HepG2 (cell line): ENCODE measurements around the gene IL17C. TPM values are rescaled to one million over a fixed set of nuclear protein-coding genes. Genes with fewer than 3 reads are reported as not detected.

Experiments used
- AGO2 ChIP-seq: fragments of 200-400 bp; formaldehyde crosslinking; optimal IDR thresholded peaks from 2 replicates; pipeline ENCODE3; 2017; ENCODE audit warnings: mild to moderate bottlenecking, low read depth, low read length, moderate library complexity
- CCAR2 ChIP-seq: fragments of 200-400 bp; formaldehyde crosslinking; optimal IDR thresholded peaks from 2 replicates; pipeline ENCODE3; 2018; ENCODE audit warnings: low read depth, mild to moderate bottlenecking, low read length, moderate library complexity
- DNMT3B ChIP-seq: conservative IDR thresholded peaks from 2 replicates; pipeline ENCODE4 v1.6.1; 2016; ENCODE audit warnings: missing biosample characterization, control low read depth
- FOXP1 ChIP-seq, 2 experiments: fragments of 450-650 bp in 1 of 2; IDR thresholded peaks; 2 replicates each; pipeline ENCODE4 v1.6.1; 2017 to 2018; ENCODE audit warnings: antibody characterized with exemption in 1 of 2
- GABPA ChIP-seq, 2 experiments: IDR thresholded peaks; 2 replicates each; pipeline ENCODE4 v1.6.1; 2011 to 2016; ENCODE audit warnings: low read depth in 2 of 2, low read length in 1 of 2, missing biosample characterization in 1 of 2, missing genetic modification characterization in 1 of 2
- GATAD2A ChIP-seq: IDR thresholded peaks from 2 replicates; pipeline ENCODE4 v1.6.1; 2016
- HMGXB4 ChIP-seq, 2 experiments: sonication (generic) in 1 of 2; formaldehyde crosslinking in 1 of 2; IDR thresholded peaks; 2 replicates each; pipeline versions ENCODE4 v1.4.0 to v1.6.1; 2018 to 2020; ENCODE audit warnings: missing genetic modification reagents in 2 of 2, borderline replicate concordance in 1 of 2, low read depth in 1 of 2, mild to moderate bottlenecking in 1 of 2, missing biosample characterization in 1 of 2
- KDM3A ChIP-seq: IDR thresholded peaks from 2 replicates; pipeline ENCODE4 v1.6.1; 2018; ENCODE audit warnings: low read depth, missing compliant biosample characterization
- MED1 ChIP-seq: sonication (generic); formaldehyde crosslinking; IDR thresholded peaks from 2 replicates; pipeline ENCODE4 v1.4.0; 2020; ENCODE audit warnings: missing genetic modification reagents
- MLLT10 ChIP-seq: sonication (generic); formaldehyde crosslinking; IDR thresholded peaks from 2 replicates; pipeline ENCODE4 v1.4.0; 2020; ENCODE audit warnings: missing genetic modification reagents
- MXI1 ChIP-seq: IDR thresholded peaks from 3 replicates; pipeline ENCODE4 v1.6.1; 2012; ENCODE audit warnings: low read depth, low read length, inconsistent platforms, borderline replicate concordance
- POGZ ChIP-seq: sonication (generic); formaldehyde crosslinking; IDR thresholded peaks from 2 replicates; pipeline ENCODE4 v1.4.0; 2020; ENCODE audit warnings: mild to moderate bottlenecking, missing genetic modification reagents
- RNF2 ChIP-seq: fragments of 450-650 bp; conservative IDR thresholded peaks from 2 replicates; pipeline ENCODE4 v1.6.1; 2016; ENCODE audit warnings: low read depth
- SETDB1 ChIP-seq: sonication (generic); formaldehyde crosslinking; IDR thresholded peaks from 2 replicates; pipeline ENCODE4 v1.5.1; 2020; ENCODE audit warnings: missing genetic modification reagents, mild to moderate bottlenecking, borderline replicate concordance
- TBX2 ChIP-seq: sonication (generic); formaldehyde crosslinking; IDR thresholded peaks from 2 replicates; pipeline ENCODE4 v1.5.0; 2020; ENCODE audit warnings: missing genetic modification reagents, mild to moderate bottlenecking, borderline replicate concordance
- ZBTB8A ChIP-seq: sonication (generic); formaldehyde crosslinking; IDR thresholded peaks from 2 replicates; pipeline ENCODE4 v1.4.0; 2020; ENCODE audit warnings: mild to moderate bottlenecking, low read depth, missing genetic modification reagents, borderline replicate concordance
- ZC3H13 ChIP-seq: sonication (generic); formaldehyde crosslinking; IDR thresholded peaks from 2 replicates; pipeline ENCODE4 v1.8.1; 2023; ENCODE audit warnings: mild to moderate bottlenecking, missing genetic modification reagents, moderate library complexity
- ZFP90 ChIP-seq: sonication (generic); formaldehyde crosslinking; IDR thresholded peaks from 2 replicates; pipeline ENCODE4 v1.8.0; 2022; ENCODE audit warnings: missing genetic modification reagents, mild to moderate bottlenecking, inconsistent platforms, borderline replicate concordance
- ZKSCAN5 ChIP-seq: sonication (generic); formaldehyde crosslinking; IDR thresholded peaks from 2 replicates; pipeline ENCODE4 v1.5.1; 2020; ENCODE audit warnings: mild to moderate bottlenecking, missing genetic modification reagents
- ZNF230 ChIP-seq: sonication (generic); formaldehyde crosslinking; IDR thresholded peaks from 2 replicates; pipeline ENCODE4 v1.4.0; 2020; ENCODE audit warnings: mild to moderate bottlenecking, missing genetic modification reagents
- ZNF34 ChIP-seq: sonication (generic); formaldehyde crosslinking; IDR thresholded peaks from 2 replicates; pipeline ENCODE4 v1.4.0; 2020; ENCODE audit warnings: mild to moderate bottlenecking, missing genetic modification reagents, borderline replicate concordance
- ZNF441 ChIP-seq: sonication (generic); formaldehyde crosslinking; IDR thresholded peaks from 2 replicates; pipeline ENCODE4 v1.7.0; 2021; ENCODE audit warnings: missing genetic modification reagents, borderline replicate concordance
- ZNF543 ChIP-seq: sonication (generic); formaldehyde crosslinking; IDR thresholded peaks from 2 replicates; pipeline ENCODE4 v1.4.0; 2020; ENCODE audit warnings: mild to moderate bottlenecking, missing genetic modification reagents
- ZNF556 ChIP-seq: sonication (generic); formaldehyde crosslinking; IDR thresholded peaks from 2 replicates; pipeline ENCODE4 v1.4.0; 2020; ENCODE audit warnings: mild to moderate bottlenecking, missing genetic modification reagents, borderline replicate concordance
- ZNF614 ChIP-seq: IDR thresholded peaks from 2 replicates; pipeline ENCODE4 v1.6.1; 2018; ENCODE audit warnings: missing biosample characterization, missing genetic modification reagents, inconsistent platforms, borderline replicate concordance
- ZNF780A ChIP-seq: sonication (generic); formaldehyde crosslinking; IDR thresholded peaks from 2 replicates; pipeline ENCODE4 v1.8.0; 2022; ENCODE audit warnings: mild to moderate bottlenecking, missing genetic modification reagents, moderate library complexity
- ZSCAN12 ChIP-seq: sonication (generic); formaldehyde crosslinking; IDR thresholded peaks from 2 replicates; pipeline ENCODE4 v1.9.0; 2021; ENCODE audit warnings: mild to moderate bottlenecking, missing genetic modification reagents
- polyA plus RNA-seq, 8 experiments: library from polyadenylated mRNA; depleted of rRNA in 3 of 8; stranded (reverse) in 7 of 8; unstranded in 1 of 8; fragments of >200 nt; fragmentation: Illumina TruSeq in 4 of 8; extraction: Trizol in 4 of 8; gene quantifications; 2 replicates each; pipeline versions ENCODE4 v1.2.1 to v1.2.3, GENCODE V29; 2011 to 2016; ENCODE audit warnings: low read depth in 4 of 8, missing spikeins in 1 of 8, mixed read lengths in 1 of 8; ENCODE audit not compliant: insufficient read depth in 1 of 8
- total RNA-seq, 5 experiments: library from RNA; depleted of rRNA; stranded (reverse); fragments of >200 nt; fragmentation: Illumina TruSeq; extraction: Trizol; gene quantifications; 2 replicates each; pipeline ENCODE4 v1.2.3, GENCODE V29; 2016; ENCODE audit warnings: low read depth in 1 of 5
- TF ChIP-seq, protein P1 (sequence below): IDR thresholded peaks from 2 replicates; pipeline ENCODE4 v1.6.1; 2016
- TF ChIP-seq, protein P2 (sequence below): sonication (generic); formaldehyde crosslinking; IDR thresholded peaks from 2 replicates; pipeline ENCODE4 v1.4.0; 2020; ENCODE audit warnings: missing genetic modification reagents

Gene IL17C
- total and polyA plus RNA-seq, 2 of the 13 experiments (the other 11 are each of a cell fraction or from before 2014, with no cell fraction given) = not detected

DNA sequence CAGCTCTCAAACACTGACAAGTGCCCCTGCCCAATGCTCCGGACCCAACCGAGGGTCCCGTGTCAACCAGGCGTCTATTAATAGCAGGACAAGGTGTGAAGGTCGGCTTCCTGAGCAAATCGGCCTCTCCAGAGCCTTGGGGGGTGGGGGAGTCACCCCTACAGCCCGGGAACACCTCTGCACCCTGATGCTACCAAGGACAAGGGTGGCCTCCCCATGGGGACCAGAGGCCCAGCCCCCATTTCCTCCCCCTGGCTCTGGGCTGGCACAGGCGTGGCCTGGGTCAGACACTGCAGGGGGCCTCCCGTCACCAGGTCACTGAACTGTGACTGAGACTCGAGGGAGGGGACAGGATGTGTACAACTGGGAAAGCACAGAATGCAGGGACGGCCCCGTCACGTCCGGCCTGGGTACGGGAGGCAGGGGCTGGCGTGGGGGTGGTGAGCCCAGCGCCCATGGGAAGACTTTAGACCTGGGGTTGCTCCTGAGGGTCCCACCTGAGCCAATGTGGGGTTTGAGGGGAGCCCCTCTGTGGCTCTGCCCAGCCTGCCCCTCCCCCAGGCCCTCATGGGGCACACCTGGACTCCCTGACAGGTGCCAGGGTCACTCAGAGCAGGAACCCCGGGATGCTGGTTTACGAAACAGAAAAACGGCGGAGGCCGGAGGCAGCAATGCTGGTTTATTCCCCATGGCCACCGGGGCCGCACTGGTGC lies 13.1 kb downstream of the IL17C start (continued):
- TF ChIP-seq HMGXB4 (CRISPR knock-in tag; IDR thresholded peaks at IDR 0.05; ENCODE audit: borderline replicate concordance in 1 of 2, low read depth in 1 of 2) (peak; percentile 46 to 67), MLLT10 (CRISPR knock-in tag) (no peak), MXI1 (peak; percentile 92), MED1 (CRISPR knock-in tag) (peak; percentile 92), CCAR2 (no peak), DNMT3B (0 out of 2 replicates have a peak, but pooled peaks have one; percentile 33), ZC3H13 (CRISPR knock-in tag) (no peak; the same call in 1 of the 2 replicates), ZKSCAN5 (CRISPR knock-in tag) (no peak; the same call in 1 of the 2 replicates), RNF2 (0 out of 2 replicates have a peak, but pooled peaks have one; percentile 29), ZSCAN12 (CRISPR knock-in tag) (no peak), GATAD2A (CRISPR knock-in tag) (peak; percentile 94), ZNF614 (CRISPR knock-in tag) (peak; percentile 90), POGZ (CRISPR knock-in tag) (peak; percentile 66), ZNF543 (CRISPR knock-in tag) (peak; percentile 66), ZNF780A (no peak), ZBTB8A (CRISPR knock-in tag) (no peak), GABPA (IDR thresholded peaks at IDR 0.05; ENCODE audit: low read depth, low read length) (no peak), GABPA (CRISPR knock-in tag; IDR thresholded peaks at IDR 0.05; ENCODE audit: low read depth) (peak; percentile 96), AGO2 (peak; percentile 86), ZNF556 (CRISPR knock-in tag) (peak; percentile 84), ZNF230 (CRISPR knock-in tag) (peak; percentile 84; the same call in 1 of the 2 replicates), FOXP1 (IDR thresholded peaks at IDR 0.05) (peak; percentile 55; the same call in 1 of the 2 replicates), FOXP1 (CRISPR knock-in tag; IDR thresholded peaks at IDR 0.05) (peak; percentile 86), TBX2 (peak; percentile 96), KDM3A (no peak), ZFP90 (CRISPR knock-in tag) (peak; percentile 68; the same call in 1 of the 2 replicates), ZNF441 (CRISPR knock-in tag) (peak; percentile 87; the same call in 1 of the 2 replicates), SETDB1 (no peak), ZNF34 (CRISPR knock-in tag) (no peak)
- TF ChIP-seq, protein P1, sequence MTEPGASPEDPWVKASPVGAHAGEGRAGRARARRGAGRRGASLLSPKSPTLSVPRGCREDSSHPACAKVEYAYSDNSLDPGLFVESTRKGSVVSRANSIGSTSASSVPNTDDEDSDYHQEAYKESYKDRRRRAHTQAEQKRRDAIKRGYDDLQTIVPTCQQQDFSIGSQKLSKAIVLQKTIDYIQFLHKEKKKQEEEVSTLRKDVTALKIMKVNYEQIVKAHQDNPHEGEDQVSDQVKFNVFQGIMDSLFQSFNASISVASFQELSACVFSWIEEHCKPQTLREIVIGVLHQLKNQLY (CRISPR knock-in tag) = peak; percentile 79
- TF ChIP-seq, protein P2, sequence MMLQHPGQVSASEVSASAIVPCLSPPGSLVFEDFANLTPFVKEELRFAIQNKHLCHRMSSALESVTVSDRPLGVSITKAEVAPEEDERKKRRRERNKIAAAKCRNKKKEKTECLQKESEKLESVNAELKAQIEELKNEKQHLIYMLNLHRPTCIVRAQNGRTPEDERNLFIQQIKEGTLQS = peak; percentile 53
